Measurements from ENCODE around the gene TOP1.

DNA sequence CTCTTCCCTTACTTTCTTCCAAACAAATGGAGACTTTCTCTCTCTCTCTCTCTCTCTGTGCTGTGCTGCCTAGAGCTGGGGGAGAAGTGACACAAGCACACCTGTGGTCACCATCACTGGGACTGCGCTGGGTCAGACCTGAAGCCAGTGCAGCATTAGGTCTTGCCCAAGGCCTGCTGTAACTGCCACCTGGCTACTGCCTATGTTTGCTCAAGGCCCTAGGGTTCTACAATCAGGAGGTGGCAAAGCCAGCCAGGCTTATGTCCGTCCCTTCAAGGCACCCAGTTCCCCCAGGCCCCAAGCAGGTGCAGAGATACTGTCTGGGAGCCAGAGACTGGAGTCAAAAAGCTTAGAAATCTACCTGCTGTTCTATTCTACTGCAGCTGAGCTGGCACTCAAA is 49.4 kb upstream of the TOP1 start:
- TF ChIP-seq, protein P1, sequence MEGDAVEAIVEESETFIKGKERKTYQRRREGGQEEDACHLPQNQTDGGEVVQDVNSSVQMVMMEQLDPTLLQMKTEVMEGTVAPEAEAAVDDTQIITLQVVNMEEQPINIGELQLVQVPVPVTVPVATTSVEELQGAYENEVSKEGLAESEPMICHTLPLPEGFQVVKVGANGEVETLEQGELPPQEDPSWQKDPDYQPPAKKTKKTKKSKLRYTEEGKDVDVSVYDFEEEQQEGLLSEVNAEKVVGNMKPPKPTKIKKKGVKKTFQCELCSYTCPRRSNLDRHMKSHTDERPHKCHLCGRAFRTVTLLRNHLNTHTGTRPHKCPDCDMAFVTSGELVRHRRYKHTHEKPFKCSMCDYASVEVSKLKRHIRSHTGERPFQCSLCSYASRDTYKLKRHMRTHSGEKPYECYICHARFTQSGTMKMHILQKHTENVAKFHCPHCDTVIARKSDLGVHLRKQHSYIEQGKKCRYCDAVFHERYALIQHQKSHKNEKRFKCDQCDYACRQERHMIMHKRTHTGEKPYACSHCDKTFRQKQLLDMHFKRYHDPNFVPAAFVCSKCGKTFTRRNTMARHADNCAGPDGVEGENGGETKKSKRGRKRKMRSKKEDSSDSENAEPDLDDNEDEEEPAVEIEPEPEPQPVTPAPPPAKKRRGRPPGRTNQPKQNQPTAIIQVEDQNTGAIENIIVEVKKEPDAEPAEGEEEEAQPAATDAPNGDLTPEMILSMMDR (IDR thresholded peaks at IDR 0.05), result no peak
- TF ChIP-seq EZH2 (IDR thresholded peaks at IDR 0.05), result no peak
- no peak for TF ChIP-seq EZH2phosphoT487 (IDR thresholded peaks at IDR 0.05)

Measured in neural progenitor cell (in vitro differentiated cells).